GM12865 (cell line): Measurements from ENCODE around the gene ACTR1B.

Source experiments
- DNase-seq: peaks from one replicate; pipeline ENCODE4 v3.0.0; 2010; ENCODE audit warnings: low read depth
- H3K4me3 ChIP-seq: 2 replicates; pipeline ENCODE4 v1.5.1; 2011; ENCODE audit warnings: mild to moderate bottlenecking, low read depth, low read length, control low read depth
- CTCF ChIP-seq: IDR thresholded peaks from 2 replicates; pipeline ENCODE4 v1.5.1; 2011; ENCODE audit warnings: low read length, control low read depth, low read depth, inconsistent platforms; ENCODE audit not compliant: insufficient read depth; ENCODE audit errors: missing control alignments

ACTR1B gene

DNA sequence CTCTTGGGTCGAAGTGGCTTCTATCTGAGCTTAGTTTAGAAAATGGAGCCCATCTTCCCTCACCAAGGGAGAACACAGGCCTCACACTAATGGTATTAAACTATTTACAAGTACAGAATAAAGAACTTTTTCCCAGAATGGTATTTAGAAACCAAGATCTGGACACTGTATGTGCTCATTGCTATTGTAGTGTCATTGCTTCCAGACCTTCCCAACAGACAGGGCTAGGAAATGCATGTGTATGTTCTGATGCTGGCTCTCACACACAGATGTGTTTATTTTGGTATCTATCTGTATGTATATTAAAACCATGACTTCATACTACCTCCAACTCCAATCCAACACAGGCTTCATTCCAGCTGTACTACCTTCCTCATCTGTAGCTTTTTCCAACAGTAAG, 10.0 kb downstream of the ACTR1B start:
- H3K4me3 ChIP-seq = no peak overlapping the region
- TF ChIP-seq CTCF = no peak
- no peak for DNase-seq

GRCh38 chr2:97653473-97653872, 10.4 kb downstream of the ACTR1B start:
- no peak for DNase-seq
- no peak overlapping the region for H3K4me3 ChIP-seq
- no peak for TF ChIP-seq CTCF

DNA sequence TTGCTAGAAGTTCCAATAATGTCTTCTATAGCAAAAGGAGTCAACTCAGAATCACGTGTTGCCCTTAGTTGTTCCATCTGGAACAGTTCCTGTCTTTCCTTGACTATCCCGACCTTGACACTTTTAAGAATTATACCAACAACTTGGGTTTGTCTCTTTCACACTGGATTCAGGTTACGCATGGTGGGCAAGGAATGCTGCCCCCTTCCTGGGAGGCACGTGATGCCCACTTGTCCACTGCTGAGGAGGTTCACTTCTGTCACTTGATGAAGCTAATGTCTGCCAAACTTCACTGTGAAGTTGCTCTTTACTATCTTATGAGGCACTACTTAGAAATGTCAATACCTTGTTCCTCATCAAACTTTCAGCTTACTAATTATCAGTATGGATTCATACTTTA, 12.7 kb downstream of the ACTR1B start:
- TF ChIP-seq CTCF = no peak
- DNase-seq = no peak

DNA sequence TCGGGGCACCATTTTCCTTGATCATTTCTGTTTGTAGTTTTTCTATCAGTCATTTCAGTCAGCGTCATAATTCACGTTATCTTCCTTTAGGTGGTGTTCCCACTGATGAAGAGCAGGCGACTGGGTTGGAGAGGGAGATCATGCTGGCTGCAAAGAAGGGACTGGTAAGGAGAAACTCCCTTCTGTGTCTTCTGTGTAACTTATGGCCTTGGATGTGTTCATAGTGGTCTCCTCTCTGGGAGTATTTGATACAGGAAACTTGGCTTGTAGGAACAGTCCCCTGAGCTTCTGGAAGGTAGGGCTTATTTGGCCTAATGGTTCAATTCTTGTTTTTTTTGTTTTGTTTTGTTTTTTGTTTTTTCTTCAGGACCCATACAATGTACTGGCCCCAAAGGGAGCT, 16.9 kb downstream of the ACTR1B start:
- DNase-seq = no peak
- peak overlapping the region; percentile 99 for H3K4me3 ChIP-seq
- no peak for TF ChIP-seq CTCF

More for the DNA sequence above, 12.7 kb downstream of the ACTR1B start:
- no peak overlapping the region for H3K4me3 ChIP-seq

DNA sequence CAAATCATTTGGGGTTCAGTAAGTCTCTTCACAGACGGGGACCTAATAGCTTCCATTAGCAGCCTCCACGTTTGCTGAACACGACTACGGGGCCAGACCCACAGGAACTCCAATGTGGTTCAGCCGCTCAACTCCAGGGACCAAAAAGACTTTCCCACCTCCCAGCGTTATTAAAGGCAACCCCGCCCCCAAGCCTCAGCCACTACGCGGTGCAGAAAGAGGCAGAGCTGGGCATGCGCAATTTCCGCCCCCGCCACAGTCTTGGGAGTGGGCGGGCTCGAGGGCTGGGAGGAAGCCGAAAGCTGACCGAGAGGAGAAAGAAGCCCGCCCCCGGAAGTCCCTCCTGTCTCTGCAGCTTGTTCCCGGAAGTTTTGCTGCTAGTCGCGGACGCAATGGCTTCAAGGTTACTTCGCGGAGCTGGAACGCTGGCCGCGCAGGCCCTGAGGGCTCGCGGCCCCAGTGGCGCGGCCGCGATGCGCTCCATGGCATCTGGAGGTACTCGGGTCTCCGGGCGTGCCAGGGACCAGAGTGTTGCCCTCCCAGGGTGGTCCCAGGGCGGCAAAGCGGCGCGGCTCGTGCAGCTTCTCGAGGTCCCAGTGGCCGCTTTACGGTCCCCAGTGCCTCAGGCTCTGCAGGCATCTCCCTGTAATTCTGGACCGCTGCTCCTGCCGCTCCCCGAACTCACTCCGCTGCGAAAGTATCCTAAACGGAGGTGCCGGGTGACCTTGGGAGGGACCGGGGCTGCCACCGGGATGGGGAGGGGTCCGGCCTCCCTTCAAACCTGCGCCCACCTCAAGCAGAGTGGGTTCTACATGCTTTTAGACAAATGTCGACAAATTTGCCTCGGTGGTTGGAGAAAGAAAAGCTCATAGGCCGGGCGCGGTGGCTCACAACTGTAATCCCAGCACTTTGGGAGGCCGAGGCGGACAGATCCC, 17.9 kb downstream of the ACTR1B start, which contains the start of gene COX5B:
COX5B (plus strand) TSS at position 368 of the 935 bp plus-strand sequence; CDS start at position 393, 25 bp downstream.
- TF ChIP-seq CTCF = no peak
- H3K4me3 ChIP-seq = peak within 1 kb of the TSS; percentile 99
- peak; percentile 97 for DNase-seq

- TF ChIP-seq CTCF = no peak
- peak; percentile 26 for DNase-seq
- H3K4me3 ChIP-seq = peak overlapping the region; percentile 99
Measured at GRCh38 chr2:97645112-97645694, 18.6 kb downstream of the ACTR1B start.
